OCI-LY1 (cell line): Measurements from ENCODE around the gene BMP6.
A peak's percentile ranks its signal among the peaks of the same experiment; 100 is the strongest.

Source experiments
- H2AFZ ChIP-seq: fragments of 200-600 bp; sonication (generic), shearing (Covaris generic); 2 replicates; pipeline ENCODE4 v1.6.0; 2014; ENCODE audit warnings: antibody characterized with exemption, mild to moderate bottlenecking, low read length
- H3F3A ChIP-seq: fragments of 200-600 bp; sonication (generic), shearing (Covaris generic); 2 replicates; pipeline ENCODE4 v1.6.0; 2014; ENCODE audit warnings: mild to moderate bottlenecking, antibody characterized with exemption, low read length, moderate library complexity; ENCODE audit not compliant: insufficient read depth
- H3K27ac ChIP-seq: fragments of 200-600 bp; sonication (generic); 2 replicates; pipeline ENCODE4 v1.5.1; 2014; ENCODE audit warnings: low read length, mixed run types, mild to moderate bottlenecking, low read depth; ENCODE audit not compliant: poor library complexity, severe bottlenecking
- H3K27me3 ChIP-seq: fragments of 200-600 bp; sonication (generic); 2 replicates; pipeline ENCODE4 v1.6.0; 2014; ENCODE audit warnings: antibody characterized with exemption, mild to moderate bottlenecking, low read length, moderate library complexity; ENCODE audit not compliant: insufficient read depth
- H3K36me3 ChIP-seq: fragments of 200-600 bp; sonication (generic); 2 replicates; pipeline ENCODE4 v1.6.1; 2014; ENCODE audit warnings: mild to moderate bottlenecking, antibody characterized with exemption, low read length, moderate library complexity, mixed read lengths; ENCODE audit not compliant: insufficient read depth
- H3K4me1 ChIP-seq: fragments of 200-600 bp; sonication (generic); 2 replicates; pipeline ENCODE4 v1.5.1; 2014; ENCODE audit warnings: mild to moderate bottlenecking, low read length, moderate library complexity; ENCODE audit not compliant: insufficient read depth, severe bottlenecking
- H3K4me2 ChIP-seq: fragments of 200-600 bp; sonication (generic), shearing (Covaris generic); 2 replicates; pipeline ENCODE4 v1.6.1; 2014; ENCODE audit warnings: low read length
- H3K4me3 ChIP-seq: fragments of 200-600 bp; sonication (generic); 2 replicates; pipeline ENCODE4 v1.5.1; 2014; ENCODE audit warnings: low read length, low read depth, mild to moderate bottlenecking, mixed read lengths; ENCODE audit not compliant: poor library complexity, severe bottlenecking
- H3K79me2 ChIP-seq: fragments of 200-600 bp; shearing (Covaris generic); 2 replicates; pipeline ENCODE4 v1.6.1; 2016; ENCODE audit warnings: mixed run types, low read length, mixed read lengths; ENCODE audit not compliant: insufficient read depth
- H3K9ac ChIP-seq: fragments of 200-600 bp; sonication (generic), shearing (Covaris generic); 2 replicates; pipeline ENCODE4 v1.6.1; 2014; ENCODE audit warnings: mild to moderate bottlenecking, low read length, mixed read lengths
- H3K9me2 ChIP-seq: fragments of 200-600 bp; sonication (generic), shearing (Covaris generic); 2 replicates; pipeline ENCODE4 v1.6.1; 2014; ENCODE audit warnings: low read depth, mild to moderate bottlenecking, low read length, mixed read lengths
- H3K9me3 ChIP-seq: fragments of 200-600 bp; shearing (Covaris generic); 2 replicates; pipeline ENCODE4 v1.6.1; 2014; ENCODE audit warnings: low read length, mixed read lengths
- H4K20me1 ChIP-seq: fragments of 200-600 bp; sonication (generic), shearing (Covaris generic); 2 replicates; pipeline ENCODE4 v1.6.0; 2016; ENCODE audit warnings: mild to moderate bottlenecking, low read length; ENCODE audit not compliant: insufficient read depth
- EZH2 ChIP-seq: fragments of 200-600 bp; sonication (generic), shearing (Covaris generic); IDR thresholded peaks from 2 replicates; pipeline ENCODE4 v1.8.0; 2017; ENCODE audit warnings: borderline replicate concordance, mixed run types, mild to moderate bottlenecking, antibody characterized with exemption, low read length, moderate library complexity, mixed read lengths
- TF ChIP-seq, protein P1 (sequence below): fragments of 200-600 bp; sonication (generic), shearing (Covaris generic); IDR thresholded peaks from 2 replicates; pipeline ENCODE4 v1.5.1; 2017; ENCODE audit warnings: mild to moderate bottlenecking, antibody characterized with exemption, low read length, moderate library complexity, mixed read lengths

BMP6 gene

GRCh38 chr6:7723554-7723953 is 2.3 kb upstream of the BMP6 start:
- Histone ChIP-seq H3K79me2 (no peaks in the 10 kb centered on the region), H2AFZ (no peak overlapping the region), H3K9me3 (no peaks in the 10 kb centered on the region), H3K4me2 (no peak overlapping the region), H3K27ac (no peak overlapping the region), H3K4me1 (peaks cover 22% of the 10 kb centered on the region), H3F3A (no peaks in the 10 kb centered on the region), H3K36me3 (no peaks in the 10 kb centered on the region), H3K4me3 (no peak overlapping the region), H3K9ac (no peak overlapping the region), H3K27me3 (peaks cover 11% of the 10 kb centered on the region), H4K20me1 (no peaks in the 10 kb centered on the region), H3K9me2 (no peaks in the 10 kb centered on the region)
- no peak for TF ChIP-seq EZH2
- TF ChIP-seq, protein P1, sequence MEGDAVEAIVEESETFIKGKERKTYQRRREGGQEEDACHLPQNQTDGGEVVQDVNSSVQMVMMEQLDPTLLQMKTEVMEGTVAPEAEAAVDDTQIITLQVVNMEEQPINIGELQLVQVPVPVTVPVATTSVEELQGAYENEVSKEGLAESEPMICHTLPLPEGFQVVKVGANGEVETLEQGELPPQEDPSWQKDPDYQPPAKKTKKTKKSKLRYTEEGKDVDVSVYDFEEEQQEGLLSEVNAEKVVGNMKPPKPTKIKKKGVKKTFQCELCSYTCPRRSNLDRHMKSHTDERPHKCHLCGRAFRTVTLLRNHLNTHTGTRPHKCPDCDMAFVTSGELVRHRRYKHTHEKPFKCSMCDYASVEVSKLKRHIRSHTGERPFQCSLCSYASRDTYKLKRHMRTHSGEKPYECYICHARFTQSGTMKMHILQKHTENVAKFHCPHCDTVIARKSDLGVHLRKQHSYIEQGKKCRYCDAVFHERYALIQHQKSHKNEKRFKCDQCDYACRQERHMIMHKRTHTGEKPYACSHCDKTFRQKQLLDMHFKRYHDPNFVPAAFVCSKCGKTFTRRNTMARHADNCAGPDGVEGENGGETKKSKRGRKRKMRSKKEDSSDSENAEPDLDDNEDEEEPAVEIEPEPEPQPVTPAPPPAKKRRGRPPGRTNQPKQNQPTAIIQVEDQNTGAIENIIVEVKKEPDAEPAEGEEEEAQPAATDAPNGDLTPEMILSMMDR, result no peak

GRCh38 chr6:7725412-7725811 is 487 bp upstream of the BMP6 start:
- Histone ChIP-seq H3K9me3 (no peaks in the 10 kb centered on the region), H4K20me1 (no peaks in the 10 kb centered on the region), H3K27me3 (peaks cover 16% of the 10 kb centered on the region), H3K4me3 (no peak overlapping the region), H3K4me1 (peaks cover 22% of the 10 kb centered on the region), H3K27ac (no peak overlapping the region), H3K9me2 (no peaks in the 10 kb centered on the region), H2AFZ (no peak overlapping the region), H3K36me3 (no peaks in the 10 kb centered on the region), H3F3A (no peaks in the 10 kb centered on the region), H3K9ac (no peak overlapping the region), H3K79me2 (no peaks in the 10 kb centered on the region), H3K4me2 (peak overlapping the region; percentile 80)
- no peak for TF ChIP-seq EZH2
- TF ChIP-seq, protein P1, result no peak

- no peak for TF ChIP-seq EZH2
- TF ChIP-seq, protein P1, result no peak
- no peaks in the 10 kb centered on the region for H3K9me3 ChIP-seq
- peaks cover 22% of the 10 kb centered on the region for H3K4me1 ChIP-seq
- H2AFZ ChIP-seq, result no peak overlapping the region
- H3K27me3 ChIP-seq, result peaks cover 16% of the 10 kb centered on the region
- H3K27ac ChIP-seq, result no peak overlapping the region
- no peak overlapping the region for H3K9ac ChIP-seq
- no peaks in the 10 kb centered on the region for H3K9me2 ChIP-seq
- H3F3A ChIP-seq, result no peaks in the 10 kb centered on the region
- no peaks in the 10 kb centered on the region for H4K20me1 ChIP-seq
- H3K79me2 ChIP-seq, result no peaks in the 10 kb centered on the region
- peak overlapping the region; percentile 59 for H3K4me3 ChIP-seq
- H3K4me2 ChIP-seq, result peak overlapping the region; percentile 80
- H3K36me3 ChIP-seq, result no peaks in the 10 kb centered on the region
These were observed 652 bp downstream of the BMP6 start for GRCh38 chr6:7726416-7727085.
